OCI-LY1 (cell line): ENCODE results near the gene RAB14.

Source experiments
- H2AFZ ChIP-seq: fragments of 200-600 bp; sonication (generic), shearing (Covaris generic); 2 replicates; pipeline ENCODE4 v1.6.0; 2014; ENCODE audit warnings: antibody characterized with exemption, mild to moderate bottlenecking, low read length
- H3F3A ChIP-seq: fragments of 200-600 bp; sonication (generic), shearing (Covaris generic); 2 replicates; pipeline ENCODE4 v1.6.0; 2014; ENCODE audit warnings: mild to moderate bottlenecking, antibody characterized with exemption, low read length, moderate library complexity; ENCODE audit not compliant: insufficient read depth
- H3K27ac ChIP-seq: fragments of 200-600 bp; sonication (generic); 2 replicates; pipeline ENCODE4 v1.5.1; 2014; ENCODE audit warnings: low read length, mixed run types, mild to moderate bottlenecking, low read depth; ENCODE audit not compliant: poor library complexity, severe bottlenecking
- H3K27me3 ChIP-seq: fragments of 200-600 bp; sonication (generic); 2 replicates; pipeline ENCODE4 v1.6.0; 2014; ENCODE audit warnings: antibody characterized with exemption, mild to moderate bottlenecking, low read length, moderate library complexity; ENCODE audit not compliant: insufficient read depth
- H3K36me3 ChIP-seq: fragments of 200-600 bp; sonication (generic); 2 replicates; pipeline ENCODE4 v1.6.1; 2014; ENCODE audit warnings: mild to moderate bottlenecking, antibody characterized with exemption, low read length, moderate library complexity, mixed read lengths; ENCODE audit not compliant: insufficient read depth
- H3K4me1 ChIP-seq: fragments of 200-600 bp; sonication (generic); 2 replicates; pipeline ENCODE4 v1.5.1; 2014; ENCODE audit warnings: mild to moderate bottlenecking, low read length, moderate library complexity; ENCODE audit not compliant: insufficient read depth, severe bottlenecking
- H3K4me2 ChIP-seq: fragments of 200-600 bp; sonication (generic), shearing (Covaris generic); 2 replicates; pipeline ENCODE4 v1.6.1; 2014; ENCODE audit warnings: low read length
- H3K4me3 ChIP-seq: fragments of 200-600 bp; sonication (generic); 2 replicates; pipeline ENCODE4 v1.5.1; 2014; ENCODE audit warnings: low read length, low read depth, mild to moderate bottlenecking, mixed read lengths; ENCODE audit not compliant: poor library complexity, severe bottlenecking
- H3K79me2 ChIP-seq: fragments of 200-600 bp; shearing (Covaris generic); 2 replicates; pipeline ENCODE4 v1.6.1; 2016; ENCODE audit warnings: mixed run types, low read length, mixed read lengths; ENCODE audit not compliant: insufficient read depth
- H3K9ac ChIP-seq: fragments of 200-600 bp; sonication (generic), shearing (Covaris generic); 2 replicates; pipeline ENCODE4 v1.6.1; 2014; ENCODE audit warnings: mild to moderate bottlenecking, low read length, mixed read lengths
- H3K9me2 ChIP-seq: fragments of 200-600 bp; sonication (generic), shearing (Covaris generic); 2 replicates; pipeline ENCODE4 v1.6.1; 2014; ENCODE audit warnings: low read depth, mild to moderate bottlenecking, low read length, mixed read lengths
- H3K9me3 ChIP-seq: fragments of 200-600 bp; shearing (Covaris generic); 2 replicates; pipeline ENCODE4 v1.6.1; 2014; ENCODE audit warnings: low read length, mixed read lengths
- H4K20me1 ChIP-seq: fragments of 200-600 bp; sonication (generic), shearing (Covaris generic); 2 replicates; pipeline ENCODE4 v1.6.0; 2016; ENCODE audit warnings: mild to moderate bottlenecking, low read length; ENCODE audit not compliant: insufficient read depth
- EZH2 ChIP-seq: fragments of 200-600 bp; sonication (generic), shearing (Covaris generic); IDR thresholded peaks from 2 replicates; pipeline ENCODE4 v1.8.0; 2017; ENCODE audit warnings: borderline replicate concordance, mixed run types, mild to moderate bottlenecking, antibody characterized with exemption, low read length, moderate library complexity, mixed read lengths
- TF ChIP-seq, protein P1 (sequence below): fragments of 200-600 bp; sonication (generic), shearing (Covaris generic); IDR thresholded peaks from 2 replicates; pipeline ENCODE4 v1.5.1; 2017; ENCODE audit warnings: mild to moderate bottlenecking, antibody characterized with exemption, low read length, moderate library complexity, mixed read lengths

RAB14 gene

DNA sequence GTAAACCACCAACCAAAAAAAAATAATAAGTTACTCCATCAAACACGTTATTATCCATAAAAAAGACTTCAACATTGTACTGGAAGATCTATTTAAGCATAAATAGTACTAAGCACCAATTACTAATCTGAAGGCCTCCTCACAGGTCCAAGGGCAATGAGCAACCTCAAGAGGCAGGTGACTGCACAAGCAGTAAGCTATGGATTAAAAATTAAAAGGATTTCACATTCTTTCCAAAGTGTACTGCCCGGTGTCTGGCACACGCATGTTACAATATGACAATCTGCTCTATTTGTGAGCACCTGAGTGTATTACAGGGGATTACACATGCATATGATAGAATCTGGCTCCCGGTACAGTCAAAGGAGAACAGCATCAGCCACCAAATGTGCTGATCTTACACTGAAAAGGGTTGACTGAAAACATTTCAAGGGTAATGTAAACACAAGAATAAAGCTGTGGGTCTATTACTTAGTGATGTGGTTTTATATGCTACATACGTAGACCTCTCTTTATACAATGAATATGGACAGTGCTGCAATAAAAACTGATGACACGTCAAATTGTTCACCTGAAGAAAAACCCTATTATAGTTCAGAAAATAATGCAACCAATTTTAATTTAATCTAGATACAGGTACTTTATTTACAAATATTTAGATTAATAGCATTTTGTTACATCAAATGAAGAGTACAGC, 22.8 kb downstream of the RAB14 start:
- no peaks in the 10 kb centered on the region for H3K9me3 ChIP-seq
- 0 out of 2 replicates have a peak, but pooled peaks cover 8% of the 10 kb centered on the region for H3F3A ChIP-seq
- no peaks in the 10 kb centered on the region for H3K27me3 ChIP-seq
- H3K4me2 ChIP-seq, result no peak overlapping the region
- H3K9me2 ChIP-seq, result no peaks in the 10 kb centered on the region
- no peak overlapping the region for H3K4me3 ChIP-seq
- peaks cover 93% of the 10 kb centered on the region for H3K36me3 ChIP-seq
- H3K4me1 ChIP-seq, result peaks cover 22% of the 10 kb centered on the region
- H3K9ac ChIP-seq, result no peak overlapping the region
- no peak overlapping the region for H3K27ac ChIP-seq
- TF ChIP-seq, protein P1, sequence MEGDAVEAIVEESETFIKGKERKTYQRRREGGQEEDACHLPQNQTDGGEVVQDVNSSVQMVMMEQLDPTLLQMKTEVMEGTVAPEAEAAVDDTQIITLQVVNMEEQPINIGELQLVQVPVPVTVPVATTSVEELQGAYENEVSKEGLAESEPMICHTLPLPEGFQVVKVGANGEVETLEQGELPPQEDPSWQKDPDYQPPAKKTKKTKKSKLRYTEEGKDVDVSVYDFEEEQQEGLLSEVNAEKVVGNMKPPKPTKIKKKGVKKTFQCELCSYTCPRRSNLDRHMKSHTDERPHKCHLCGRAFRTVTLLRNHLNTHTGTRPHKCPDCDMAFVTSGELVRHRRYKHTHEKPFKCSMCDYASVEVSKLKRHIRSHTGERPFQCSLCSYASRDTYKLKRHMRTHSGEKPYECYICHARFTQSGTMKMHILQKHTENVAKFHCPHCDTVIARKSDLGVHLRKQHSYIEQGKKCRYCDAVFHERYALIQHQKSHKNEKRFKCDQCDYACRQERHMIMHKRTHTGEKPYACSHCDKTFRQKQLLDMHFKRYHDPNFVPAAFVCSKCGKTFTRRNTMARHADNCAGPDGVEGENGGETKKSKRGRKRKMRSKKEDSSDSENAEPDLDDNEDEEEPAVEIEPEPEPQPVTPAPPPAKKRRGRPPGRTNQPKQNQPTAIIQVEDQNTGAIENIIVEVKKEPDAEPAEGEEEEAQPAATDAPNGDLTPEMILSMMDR, result no peak
- no peak for TF ChIP-seq EZH2
- H2AFZ ChIP-seq, result no peak overlapping the region
- H3K79me2 ChIP-seq, result no peaks in the 10 kb centered on the region
- H4K20me1 ChIP-seq, result no peaks in the 10 kb centered on the region

DNA sequence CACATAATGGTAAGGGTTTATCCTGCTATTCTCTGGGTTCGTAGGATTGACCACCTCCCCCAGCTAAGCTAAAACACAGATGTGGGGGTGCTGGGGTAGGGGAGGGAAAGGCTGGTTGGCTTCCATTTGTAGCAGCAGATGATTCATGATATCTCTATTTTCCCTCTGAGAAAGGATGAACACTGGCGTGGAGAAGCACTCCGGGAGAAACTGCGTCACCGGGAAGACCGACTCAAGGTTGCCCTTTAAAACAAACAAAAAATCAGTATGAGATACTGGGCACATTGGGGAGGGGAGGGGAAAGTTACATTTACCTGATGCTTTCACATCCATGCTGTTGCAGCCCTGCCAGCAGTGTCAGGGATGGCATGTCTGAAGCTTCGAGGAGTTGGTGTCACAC, 28.2 kb downstream of the RAB14 start:
- no peaks in the 10 kb centered on the region for H3K9me2 ChIP-seq
- H3K9me3 ChIP-seq, result no peaks in the 10 kb centered on the region
- H3K4me1 ChIP-seq, result peaks cover 6% of the 10 kb centered on the region
- no peak overlapping the region for H3K9ac ChIP-seq
- H3K27ac ChIP-seq, result no peak overlapping the region
- TF ChIP-seq, protein P1, result no peak
- TF ChIP-seq EZH2, result no peak
- H3K36me3 ChIP-seq, result peaks cover 99% of the 10 kb centered on the region
- H4K20me1 ChIP-seq, result no peaks in the 10 kb centered on the region
- no peak overlapping the region for H3K4me2 ChIP-seq
- 0 out of 2 replicates have a peak, but pooled peaks cover 3% of the 10 kb centered on the region for H3F3A ChIP-seq
- no peaks in the 10 kb centered on the region for H3K79me2 ChIP-seq
- H2AFZ ChIP-seq, result no peak overlapping the region
- H3K27me3 ChIP-seq, result no peaks in the 10 kb centered on the region
- no peak overlapping the region for H3K4me3 ChIP-seq

DNA sequence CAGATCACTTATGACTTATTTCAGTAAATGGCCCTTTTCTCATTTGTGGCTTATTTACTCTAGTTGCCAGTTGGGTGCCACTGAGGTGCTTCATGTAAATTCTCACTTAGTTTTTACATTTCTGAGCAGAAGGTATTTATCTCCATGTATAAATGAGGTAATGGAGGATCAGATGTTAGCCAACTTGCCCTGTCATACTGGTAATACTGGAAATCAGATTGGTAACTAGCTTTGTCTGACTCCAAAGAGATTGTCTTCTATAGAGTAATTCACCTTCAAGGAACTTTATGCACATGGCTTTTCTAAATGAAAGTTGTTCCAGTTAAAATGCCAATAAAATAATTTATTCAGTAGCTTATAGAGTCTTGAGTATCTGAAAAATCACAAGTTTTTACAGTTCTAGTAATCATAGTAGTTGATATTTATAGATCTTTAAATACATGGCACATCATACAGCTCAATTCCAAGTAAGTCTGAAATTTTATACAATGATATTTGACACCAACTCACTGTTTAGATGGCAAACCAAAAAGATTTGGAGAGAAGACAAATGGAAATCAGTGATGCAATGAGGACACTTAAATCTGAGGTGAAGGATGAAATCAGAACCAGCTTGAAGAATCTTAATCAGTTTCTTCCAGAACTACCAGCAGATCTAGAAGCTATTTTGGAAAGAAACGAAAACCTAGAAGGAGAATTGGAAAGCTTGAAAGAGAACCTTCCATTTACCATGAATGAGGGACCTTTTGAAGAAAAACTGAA, 28.8 kb downstream of the RAB14 start:
- no peaks in the 10 kb centered on the region for H4K20me1 ChIP-seq
- H3K79me2 ChIP-seq, result no peaks in the 10 kb centered on the region
- H3K4me3 ChIP-seq, result no peak overlapping the region
- no peaks in the 10 kb centered on the region for H3K9me3 ChIP-seq
- no peak overlapping the region for H2AFZ ChIP-seq
- no peaks in the 10 kb centered on the region for H3K9me2 ChIP-seq
- peaks cover 99% of the 10 kb centered on the region for H3K36me3 ChIP-seq
- no peaks in the 10 kb centered on the region for H3K27me3 ChIP-seq
- TF ChIP-seq EZH2, result no peak
- TF ChIP-seq, protein P1, result no peak
- no peak overlapping the region for H3K9ac ChIP-seq
- H3F3A ChIP-seq, result no peaks in the 10 kb centered on the region
- H3K4me1 ChIP-seq, result peaks cover 6% of the 10 kb centered on the region
- H3K27ac ChIP-seq, result no peak overlapping the region
- H3K4me2 ChIP-seq, result no peak overlapping the region
